Measurements from ENCODE around the gene BICRA. TPM values are rescaled to one million over a fixed set of nuclear protein-coding genes. Genes with fewer than 3 reads are reported as not detected.

Gene BICRA
- total RNA-seq, 1 donor from 2014 or later, result 24.1 TPM

DNA sequence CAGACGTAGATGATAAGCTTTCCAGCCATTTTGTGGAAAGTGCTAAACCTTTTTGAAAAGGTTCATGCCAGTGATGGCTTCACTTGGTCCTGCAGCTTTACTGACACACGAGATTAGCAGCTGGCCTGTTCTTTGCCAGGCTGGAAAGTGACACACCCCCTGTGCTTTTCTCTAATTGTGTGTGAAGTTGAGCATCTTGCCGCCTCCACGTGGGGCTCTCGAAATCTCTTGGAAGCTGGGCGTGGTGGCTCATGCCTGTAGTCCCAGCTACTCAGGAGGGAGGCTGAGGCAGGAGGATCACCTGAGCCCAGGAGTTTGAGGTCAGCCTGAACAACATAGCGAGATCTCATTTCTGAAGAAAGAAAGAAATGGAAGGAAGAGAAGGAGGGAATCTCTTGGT, 79.0 kb downstream of the BICRA start:
- Mint-ChIP-seq H3K27me3 (ENCODE audit: unreplicated experiment) (peaks cover 14% of the 10 kb centered on the region), H3K4me3 (ENCODE audit: unreplicated experiment) (no peak overlapping the region)

DNA sequence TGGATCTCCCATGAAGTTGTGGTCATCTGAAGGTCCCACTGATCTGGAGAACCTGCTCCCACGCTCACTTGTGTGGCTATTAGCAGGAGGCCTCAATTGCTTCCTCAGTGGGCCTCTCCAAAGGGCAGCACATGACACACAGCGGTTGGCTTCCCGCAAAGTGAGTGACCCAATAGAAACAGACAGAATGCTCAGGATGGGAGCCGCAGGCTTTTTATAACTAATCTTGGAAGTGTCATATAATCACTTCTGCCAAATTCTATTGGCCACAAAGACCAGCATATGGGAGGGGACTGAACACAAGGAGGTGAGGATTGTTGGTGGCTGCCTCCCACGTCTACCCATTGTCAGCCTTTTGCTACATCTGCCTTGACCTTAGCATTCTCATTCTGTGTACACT, 82.2 kb downstream of the BICRA start:
- H3K4me3 Mint-ChIP-seq (ENCODE audit: unreplicated experiment), result no peak overlapping the region
- no peak overlapping the region for H3K27ac Mint-ChIP-seq (ENCODE audit: unreplicated experiment)
- no peaks in the 10 kb centered on the region for H3K4me1 Mint-ChIP-seq (ENCODE audit: unreplicated experiment)
- no peak for DNase-seq (ENCODE audit: low spot score)
- H3K9me3 Mint-ChIP-seq (ENCODE audit: unreplicated experiment), result no peaks in the 10 kb centered on the region
- H3K36me3 Mint-ChIP-seq (ENCODE audit: low read depth, unreplicated experiment), result peaks cover 15% of the 10 kb centered on the region
- peaks cover 13% of the 10 kb centered on the region for H3K27me3 Mint-ChIP-seq (ENCODE audit: unreplicated experiment)
- TF ChIP-seq, protein P1, sequence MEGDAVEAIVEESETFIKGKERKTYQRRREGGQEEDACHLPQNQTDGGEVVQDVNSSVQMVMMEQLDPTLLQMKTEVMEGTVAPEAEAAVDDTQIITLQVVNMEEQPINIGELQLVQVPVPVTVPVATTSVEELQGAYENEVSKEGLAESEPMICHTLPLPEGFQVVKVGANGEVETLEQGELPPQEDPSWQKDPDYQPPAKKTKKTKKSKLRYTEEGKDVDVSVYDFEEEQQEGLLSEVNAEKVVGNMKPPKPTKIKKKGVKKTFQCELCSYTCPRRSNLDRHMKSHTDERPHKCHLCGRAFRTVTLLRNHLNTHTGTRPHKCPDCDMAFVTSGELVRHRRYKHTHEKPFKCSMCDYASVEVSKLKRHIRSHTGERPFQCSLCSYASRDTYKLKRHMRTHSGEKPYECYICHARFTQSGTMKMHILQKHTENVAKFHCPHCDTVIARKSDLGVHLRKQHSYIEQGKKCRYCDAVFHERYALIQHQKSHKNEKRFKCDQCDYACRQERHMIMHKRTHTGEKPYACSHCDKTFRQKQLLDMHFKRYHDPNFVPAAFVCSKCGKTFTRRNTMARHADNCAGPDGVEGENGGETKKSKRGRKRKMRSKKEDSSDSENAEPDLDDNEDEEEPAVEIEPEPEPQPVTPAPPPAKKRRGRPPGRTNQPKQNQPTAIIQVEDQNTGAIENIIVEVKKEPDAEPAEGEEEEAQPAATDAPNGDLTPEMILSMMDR (IDR thresholded peaks at IDR 0.05; ENCODE audit: unreplicated experiment), result no peak

More for the DNA sequence above, 79.0 kb downstream of the BICRA start:
- Mint-ChIP-seq H3K36me3 (ENCODE audit: low read depth, unreplicated experiment) (peaks cover 18% of the 10 kb centered on the region), H3K9me3 (ENCODE audit: unreplicated experiment) (no peaks in the 10 kb centered on the region), H3K4me1 (ENCODE audit: unreplicated experiment) (no peaks in the 10 kb centered on the region), H3K27ac (ENCODE audit: unreplicated experiment) (no peak overlapping the region)
- TF ChIP-seq, protein P1 (IDR thresholded peaks at IDR 0.05; ENCODE audit: unreplicated experiment), result no peak
- DNase-seq (ENCODE audit: low spot score), result no peak

DNA sequence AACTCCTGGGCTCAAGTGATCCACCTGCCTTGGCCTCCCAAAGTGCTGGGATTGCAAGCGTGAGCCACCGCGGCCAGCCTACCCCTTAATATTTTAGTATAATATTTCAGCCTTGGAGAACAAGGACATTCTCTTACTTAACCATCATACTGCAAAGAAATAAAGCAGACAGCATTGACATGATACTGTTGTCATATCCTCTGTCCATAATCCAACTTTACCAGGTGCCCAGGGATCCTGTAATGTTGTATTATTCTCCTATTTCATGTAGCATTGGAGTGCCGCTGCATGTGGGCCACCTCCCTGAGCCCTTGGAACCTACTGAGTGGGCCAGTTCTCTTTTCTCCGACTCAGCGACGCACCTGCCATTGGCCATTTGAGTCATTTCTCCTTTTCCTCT, 82.8 kb downstream of the BICRA start:
- TF ChIP-seq, protein P1 (IDR thresholded peaks at IDR 0.05; ENCODE audit: unreplicated experiment), result no peak
- H3K4me3 Mint-ChIP-seq (ENCODE audit: unreplicated experiment), result no peak overlapping the region
- no peaks in the 10 kb centered on the region for H3K4me1 Mint-ChIP-seq (ENCODE audit: unreplicated experiment)
- no peaks in the 10 kb centered on the region for H3K9me3 Mint-ChIP-seq (ENCODE audit: unreplicated experiment)
- peaks cover 11% of the 10 kb centered on the region for H3K36me3 Mint-ChIP-seq (ENCODE audit: low read depth, unreplicated experiment)
- no peak for DNase-seq (ENCODE audit: low spot score)
- peaks cover 13% of the 10 kb centered on the region for H3K27me3 Mint-ChIP-seq (ENCODE audit: unreplicated experiment)
- no peak overlapping the region for H3K27ac Mint-ChIP-seq (ENCODE audit: unreplicated experiment)

DNA sequence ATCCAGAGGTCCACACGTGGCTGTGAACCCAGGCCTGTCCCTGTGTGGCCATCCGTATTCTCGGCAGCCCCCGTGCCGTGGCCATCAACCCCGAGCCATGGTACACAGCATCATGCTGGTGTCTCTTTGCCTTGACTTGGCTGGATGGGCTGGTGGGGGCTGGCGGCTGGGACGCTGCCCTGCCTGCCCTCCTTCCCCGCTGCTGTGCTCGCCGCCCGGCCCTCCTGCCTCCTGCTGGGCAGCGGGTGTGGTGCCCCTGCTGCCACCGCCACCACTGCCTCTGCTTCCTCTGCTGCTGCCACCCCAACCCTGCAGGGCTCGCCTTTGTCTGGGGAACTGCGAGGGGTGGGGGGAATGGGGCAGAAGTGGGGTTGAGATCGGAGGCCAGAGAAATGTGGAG, 84.6 kb downstream of the BICRA start:
- Mint-ChIP-seq H3K36me3 (ENCODE audit: low read depth, unreplicated experiment) (peaks cover 11% of the 10 kb centered on the region), H3K27ac (ENCODE audit: unreplicated experiment) (no peak overlapping the region), H3K4me3 (ENCODE audit: unreplicated experiment) (no peak overlapping the region), H3K27me3 (ENCODE audit: unreplicated experiment) (peaks cover 13% of the 10 kb centered on the region), H3K4me1 (ENCODE audit: unreplicated experiment) (peaks cover 2% of the 10 kb centered on the region), H3K9me3 (ENCODE audit: unreplicated experiment) (no peaks in the 10 kb centered on the region)
- DNase-seq (ENCODE audit: low spot score), result no peak
- TF ChIP-seq, protein P1 (IDR thresholded peaks at IDR 0.05; ENCODE audit: unreplicated experiment), result no peak

DNA sequence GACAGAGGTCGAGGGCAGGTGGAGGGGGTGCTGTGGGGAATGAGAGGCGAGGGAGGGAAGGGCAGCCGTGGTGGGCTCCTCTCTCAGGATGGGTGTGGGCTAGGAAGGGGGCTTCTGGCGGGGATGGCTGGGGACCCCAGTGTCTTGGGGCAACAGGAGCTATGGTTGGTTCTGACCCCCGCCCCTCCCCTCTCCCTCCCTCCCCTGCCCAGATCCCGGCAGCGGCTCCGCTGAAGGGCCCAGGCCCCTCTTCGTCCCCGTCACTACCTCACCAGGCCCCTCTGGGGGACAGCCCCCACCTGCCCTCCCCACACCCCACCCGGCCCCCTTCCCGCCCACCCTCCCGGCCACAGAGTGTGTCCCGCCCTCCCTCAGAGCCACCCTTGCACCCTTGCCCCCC, 85.0 kb downstream of the BICRA start:
- TF ChIP-seq, protein P1 (IDR thresholded peaks at IDR 0.05; ENCODE audit: unreplicated experiment), result no peak
- no peak overlapping the region for H3K27ac Mint-ChIP-seq (ENCODE audit: unreplicated experiment)
- DNase-seq (ENCODE audit: low spot score), result no peak
- H3K4me1 Mint-ChIP-seq (ENCODE audit: unreplicated experiment), result peaks cover 2% of the 10 kb centered on the region
- H3K4me3 Mint-ChIP-seq (ENCODE audit: unreplicated experiment), result no peak overlapping the region
- H3K36me3 Mint-ChIP-seq (ENCODE audit: low read depth, unreplicated experiment), result peaks cover 11% of the 10 kb centered on the region
- H3K27me3 Mint-ChIP-seq (ENCODE audit: unreplicated experiment), result peaks cover 13% of the 10 kb centered on the region
- no peaks in the 10 kb centered on the region for H3K9me3 Mint-ChIP-seq (ENCODE audit: unreplicated experiment)
